UCSD-AML1 (cell line): ENCODE data around the gene KIF17.

Experiments used
- DNase-seq: peaks from one replicate; lab custom pipeline; 2025; ENCODE audit not compliant: unreplicated experiment; lab: John Stamatoyannopoulos, UW

The KIF17 gene

DNA sequence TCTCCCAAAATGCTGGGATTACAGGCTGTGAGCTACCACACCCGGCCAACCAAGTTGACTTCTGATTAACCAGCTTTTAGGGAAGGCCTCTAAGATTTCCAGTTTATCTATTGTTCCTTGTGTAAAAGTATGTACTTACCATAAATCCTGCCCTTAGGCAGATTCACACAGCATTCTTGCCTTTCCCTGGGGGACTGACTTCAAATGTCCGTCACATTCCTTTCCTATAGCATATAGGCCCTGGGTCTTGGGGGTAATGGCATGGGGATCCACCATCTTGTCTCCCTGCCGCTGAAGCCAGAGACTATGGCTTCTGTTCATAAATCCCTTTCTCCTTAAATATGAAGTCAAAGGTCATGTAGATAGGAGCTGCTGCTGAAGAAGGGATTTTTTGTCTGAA lies 85.4 kb downstream of the KIF17 start:
- DNase-seq = no peak

- DNase-seq = no peak
Observed at GRCh38 chr1:20630729-20631128, 87.1 kb downstream of the KIF17 start.

GRCh38 chr1:20626524-20626923 lies 91.3 kb downstream of the KIF17 start:
- DNase-seq = no peak

- no peak for DNase-seq
Observed at GRCh38 chr1:20626098-20626427, 91.7 kb downstream of the KIF17 start.

DNA sequence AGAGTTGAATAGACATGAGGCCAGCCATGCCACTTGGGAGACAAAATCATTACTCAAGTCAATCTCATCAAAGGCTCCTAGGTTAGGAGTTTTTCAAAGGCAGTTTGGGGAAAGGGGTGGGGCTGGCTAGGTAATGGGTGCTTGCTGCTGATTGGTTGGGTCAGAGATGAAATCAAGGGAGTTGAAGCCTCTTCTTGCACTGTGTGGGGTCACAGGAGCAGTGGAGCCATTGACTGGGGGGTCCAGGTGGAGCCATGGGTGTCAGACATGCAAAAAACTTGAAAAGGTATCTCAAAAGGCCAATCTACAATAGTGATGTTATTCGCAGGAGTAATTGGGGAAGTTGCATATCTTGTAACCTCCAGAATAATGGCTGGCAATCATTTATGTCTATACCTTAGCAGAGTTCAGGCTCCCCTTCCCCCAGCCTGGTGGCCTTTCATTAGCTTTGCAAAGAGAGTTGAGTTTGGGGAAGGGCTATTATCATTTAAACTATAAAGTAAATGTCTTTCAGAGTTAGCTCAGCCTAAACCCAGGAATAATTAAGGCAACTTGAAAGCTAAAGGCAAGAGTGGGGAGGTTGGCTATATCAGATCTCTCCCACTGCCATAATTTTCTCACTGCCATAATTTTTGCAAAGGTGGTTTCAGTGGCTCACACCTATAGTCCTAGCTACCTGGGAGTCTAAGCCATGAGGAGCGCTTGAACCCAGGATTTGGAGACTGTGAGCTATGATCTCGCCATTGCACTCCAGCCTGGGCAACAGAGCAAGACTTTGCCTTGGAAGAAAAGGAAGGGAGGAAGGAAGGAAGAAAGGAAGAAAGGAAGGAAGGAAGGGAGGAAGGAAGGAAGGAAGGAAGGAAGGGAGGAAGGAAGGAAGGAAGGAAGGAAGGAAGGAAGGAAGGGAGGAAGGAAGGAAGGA lies 92.4 kb downstream of the KIF17 start:
- no peak for DNase-seq

GRCh38 chr1:20624709-20625108 lies 93.1 kb downstream of the KIF17 start:
- no peak for DNase-seq

GRCh38 chr1:20621012-20621411 lies 96.8 kb downstream of the KIF17 start:
- no peak for DNase-seq

GRCh38 chr1:20619999-20620398 lies 97.8 kb downstream of the KIF17 start:
- DNase-seq = no peak

DNA sequence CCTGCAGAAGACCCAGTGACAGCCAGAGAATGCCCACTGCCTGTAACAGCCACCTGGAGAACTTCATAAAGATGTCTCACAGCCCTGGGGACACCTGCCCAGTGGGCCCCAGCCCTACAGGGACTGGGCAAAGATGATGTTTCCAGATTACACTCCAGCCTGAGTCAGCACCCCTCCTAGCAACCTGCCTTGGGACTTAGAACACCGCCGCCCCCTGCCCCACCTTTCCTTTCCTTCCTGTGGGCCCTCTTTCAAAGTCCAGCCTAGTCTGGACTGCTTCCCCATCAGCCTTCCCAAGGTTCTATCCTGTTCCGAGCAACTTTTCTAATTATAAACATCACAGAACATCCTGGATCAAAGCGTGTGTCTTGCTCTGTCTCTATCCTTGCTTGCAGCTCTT lies 99.3 kb downstream of the KIF17 start:
- DNase-seq = no peak

DNA sequence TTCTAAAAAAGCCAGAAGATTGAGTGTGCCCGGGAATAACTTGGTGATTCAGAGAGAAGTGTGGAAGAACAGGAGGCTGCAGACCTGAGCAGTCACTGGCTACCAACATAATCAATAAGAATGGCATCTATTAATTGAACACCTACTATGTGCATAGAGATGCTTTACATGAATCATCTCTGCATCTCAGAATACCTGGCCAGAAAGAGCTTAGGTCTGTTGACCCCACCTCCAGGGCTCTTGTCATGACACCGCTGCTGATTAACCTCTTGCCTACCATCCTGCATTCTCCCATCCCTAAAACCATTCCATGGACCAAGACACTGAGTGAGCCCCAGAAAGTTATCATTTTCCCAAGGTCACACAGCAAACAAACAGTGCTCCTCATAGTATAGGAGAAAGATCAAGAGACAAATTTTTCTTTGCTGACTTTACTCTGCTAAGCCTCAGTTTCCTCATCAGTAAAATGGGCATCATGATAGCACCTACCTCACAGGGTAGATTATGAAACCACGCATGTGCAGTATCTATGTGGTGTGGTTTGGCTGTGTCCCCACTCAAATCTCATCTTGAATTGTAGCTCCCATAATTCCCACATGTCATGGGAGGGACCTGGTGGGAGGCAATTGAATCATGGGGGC lies 100.8 kb downstream of the KIF17 start:
- DNase-seq = no peak

DNA sequence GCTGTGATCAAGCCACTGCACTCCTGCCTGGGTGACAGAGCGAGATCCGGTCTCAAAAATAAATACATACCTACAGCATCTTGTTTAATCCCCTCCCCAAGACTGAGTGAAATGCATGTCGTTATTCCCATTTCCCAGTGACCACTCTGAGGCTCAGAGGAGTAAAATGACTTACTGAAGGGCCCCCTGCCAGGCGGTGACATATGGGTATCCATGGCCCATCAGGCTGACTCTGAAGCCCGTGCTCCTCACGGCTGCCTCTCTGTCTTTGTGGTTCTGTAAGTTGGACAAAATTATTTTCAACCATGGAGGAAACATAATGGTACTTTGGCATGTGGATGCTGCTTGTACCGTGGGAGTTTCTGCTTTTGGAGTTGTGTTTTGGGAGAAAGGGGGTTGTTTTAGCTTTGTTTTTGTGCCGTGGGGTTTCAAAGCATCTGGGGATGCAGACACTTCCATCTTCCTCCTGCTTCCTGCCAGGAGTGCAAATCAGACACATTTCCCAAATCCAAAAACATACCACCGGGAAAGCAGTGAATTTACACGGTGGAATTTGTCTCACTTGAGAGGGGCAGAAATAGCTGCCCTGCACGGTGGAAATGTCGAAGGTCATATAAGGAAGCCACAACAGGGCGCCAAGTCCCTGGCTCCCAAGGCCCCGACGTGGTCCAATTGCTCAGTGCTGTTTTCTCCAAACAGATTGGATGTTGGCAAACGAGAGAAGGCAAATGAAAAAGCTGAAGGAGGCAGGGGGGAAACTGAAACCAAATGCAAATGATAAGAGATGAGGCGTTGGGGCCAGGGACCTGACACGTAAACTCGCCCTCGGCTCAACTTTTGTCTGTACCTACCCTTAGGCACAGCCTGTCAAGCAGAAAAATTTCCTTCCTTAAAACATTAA lies 101.6 kb downstream of the KIF17 start:
- DNase-seq = no peak

- DNase-seq = no peak
Observed at GRCh38 chr1:20614131-20614579, 103.7 kb downstream of the KIF17 start.
